Kidney tubule cell (primary cell): ENCODE data around the gene KLHL29.
"Not testable (repeated sequence)": the region's sequence is repeated elsewhere in the genome, so short reads cannot be mapped to it uniquely, and the experiment has no call there.

Experiments
- DNase-seq: peaks from one replicate; pipeline ENCODE4 v3.0.0-alpha.2; 2018; ENCODE audit warnings: low spot score

Gene KLHL29

GRCh38 chr2:23721454-23721826 lies 336.5 kb downstream of the KLHL29 start:
- DNase-seq: no peak

DNA sequence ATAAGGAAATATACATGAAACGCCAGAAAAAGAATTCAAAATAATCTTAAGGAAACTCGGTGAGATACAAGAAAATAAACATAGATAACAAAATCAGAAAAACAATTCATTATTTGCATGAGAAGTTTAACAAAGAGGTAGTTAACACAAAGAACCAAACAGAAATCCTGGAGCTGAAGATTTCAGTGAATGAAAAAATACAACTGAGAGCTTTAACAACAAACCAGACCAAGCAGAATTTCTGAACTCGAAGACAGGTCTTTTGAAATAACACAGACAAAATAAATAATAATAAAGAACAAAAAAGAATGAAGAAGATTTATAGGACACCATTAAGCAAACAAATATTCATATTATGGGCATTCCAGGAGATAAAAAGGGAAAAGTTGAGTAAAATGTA lies 337.3 kb downstream of the KLHL29 start:
- no peak for DNase-seq

DNA sequence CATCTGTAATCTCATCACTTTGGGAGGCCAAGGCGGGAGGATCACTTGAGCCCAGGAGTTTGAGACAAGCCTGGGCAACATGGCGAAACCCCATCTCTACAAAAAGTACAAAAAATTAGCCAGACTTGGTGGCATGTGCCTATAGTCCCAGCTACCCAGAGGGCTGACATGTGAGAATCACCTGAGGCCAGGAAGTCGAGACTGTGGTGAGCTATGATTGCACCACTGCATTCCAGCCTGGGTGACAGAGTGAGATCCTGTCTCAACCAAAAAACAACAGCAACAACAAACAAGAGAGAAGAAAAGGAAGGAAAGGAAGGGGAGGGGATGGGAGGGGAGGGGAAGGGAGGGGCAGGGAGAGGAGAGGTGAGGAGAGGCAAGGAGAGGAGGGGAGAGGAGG lies 338.1 kb downstream of the KLHL29 start:
- DNase-seq: peak; percentile 18

DNA sequence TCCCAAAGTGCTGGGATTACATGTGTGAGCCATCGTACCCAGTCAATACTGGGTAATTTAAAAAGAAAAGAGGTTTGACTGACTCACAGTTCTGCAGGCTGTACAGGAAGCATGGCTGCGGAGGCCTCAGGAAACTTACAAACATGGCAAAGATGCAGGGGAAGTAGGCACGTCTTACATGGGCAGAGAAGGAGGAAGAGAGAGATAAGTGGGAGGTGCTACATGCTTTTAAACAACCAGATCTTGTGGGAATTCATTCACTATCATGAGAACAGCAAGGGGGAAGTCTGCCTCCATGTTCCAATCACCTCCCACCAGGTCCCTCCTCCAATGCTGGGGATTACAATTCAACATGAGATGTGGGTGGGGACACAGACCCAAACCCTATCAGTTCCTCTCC lies 349.4 kb downstream of the KLHL29 start:
- DNase-seq: no peak

GRCh38 chr2:23736783-23737182 lies 351.8 kb downstream of the KLHL29 start:
- not testable (repeated sequence) for DNase-seq

DNA sequence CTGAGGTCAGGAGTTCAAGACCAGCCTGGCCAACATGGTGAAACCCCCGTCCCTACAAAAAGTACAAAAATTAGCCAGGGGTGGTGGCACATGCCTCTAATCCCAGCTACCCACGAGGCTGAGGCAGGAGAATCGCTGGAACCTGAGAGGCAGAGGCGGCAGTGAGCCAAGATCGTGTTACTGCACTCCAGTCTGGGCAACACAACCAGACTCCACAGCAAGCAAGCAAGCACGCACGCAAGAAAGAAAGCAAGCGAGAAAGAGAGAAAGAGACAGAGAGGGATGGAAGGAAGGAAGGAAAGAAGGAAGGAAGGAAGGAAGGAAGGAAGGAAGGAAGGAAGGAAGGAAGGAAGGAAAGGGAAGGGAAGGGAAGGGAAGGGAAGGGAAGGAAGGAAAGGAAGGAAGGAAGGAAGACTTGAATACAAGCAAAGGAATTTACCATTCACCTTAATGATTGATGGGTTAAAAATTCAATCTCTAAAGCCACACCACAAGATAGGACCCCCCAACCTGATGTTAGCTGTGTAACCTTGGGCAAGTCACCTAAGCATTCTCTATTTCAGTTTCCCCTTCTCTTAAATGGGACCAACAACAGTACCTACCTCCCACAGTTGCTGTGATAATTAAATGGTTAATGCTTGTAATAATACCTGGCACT lies 360.2 kb downstream of the KLHL29 start:
- DNase-seq: no peak

DNA sequence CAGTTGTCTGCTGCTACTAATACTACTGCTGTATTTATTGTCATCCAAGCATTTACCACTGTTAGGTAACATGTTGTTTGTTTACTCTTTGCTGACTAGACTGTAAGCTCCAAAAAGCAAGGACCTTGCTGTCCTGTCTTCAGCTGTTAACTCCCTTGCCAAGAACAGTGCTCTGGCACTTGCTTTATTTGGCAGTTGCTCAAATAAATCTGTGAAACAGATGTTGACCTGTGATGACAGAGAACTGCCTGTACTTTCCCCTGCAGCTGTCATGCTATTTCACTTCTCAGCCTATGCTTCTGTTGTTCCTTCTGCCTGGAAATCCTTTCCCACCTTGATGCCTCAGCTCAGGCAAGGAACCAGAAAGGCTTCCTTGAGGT lies 360.7 kb downstream of the KLHL29 start:
- peak; percentile 3 for DNase-seq

DNA sequence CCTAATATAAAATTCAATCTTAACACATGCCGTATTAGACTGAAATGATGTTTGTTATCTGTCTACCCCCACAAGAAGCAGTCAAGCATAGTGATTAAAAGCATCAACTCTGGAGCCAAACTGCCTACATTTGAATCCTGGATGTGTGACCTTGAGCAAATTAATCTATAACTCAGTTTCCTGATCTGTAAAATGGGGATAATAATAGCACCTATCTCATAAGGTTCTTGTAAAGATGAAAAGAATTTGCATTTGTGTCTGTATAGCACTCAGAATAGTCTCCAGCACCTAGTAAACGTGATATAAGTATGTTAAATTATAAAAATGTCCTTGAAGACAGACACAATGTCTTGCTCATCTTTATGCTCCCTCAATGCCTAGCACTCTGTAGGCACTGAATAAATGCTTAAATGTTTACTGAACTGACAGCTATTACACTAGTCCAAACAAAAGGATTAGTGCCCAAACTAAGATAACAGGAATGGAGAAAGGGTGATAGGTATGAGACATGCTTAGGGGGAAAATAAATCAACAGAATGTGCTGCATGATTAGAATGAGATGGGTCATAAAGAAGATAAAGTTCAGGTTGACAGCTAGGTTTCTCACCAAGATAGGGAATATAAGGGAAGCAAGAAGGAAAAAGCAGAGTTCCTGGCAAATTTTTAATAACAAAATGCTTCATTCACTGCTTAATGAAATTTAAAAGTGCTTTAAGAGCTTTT lies 361.3 kb downstream of the KLHL29 start:
- DNase-seq: no peak

- DNase-seq: no peak
Measured at GRCh38 chr2:23751747-23752265, 366.8 kb downstream of the KLHL29 start.

DNA sequence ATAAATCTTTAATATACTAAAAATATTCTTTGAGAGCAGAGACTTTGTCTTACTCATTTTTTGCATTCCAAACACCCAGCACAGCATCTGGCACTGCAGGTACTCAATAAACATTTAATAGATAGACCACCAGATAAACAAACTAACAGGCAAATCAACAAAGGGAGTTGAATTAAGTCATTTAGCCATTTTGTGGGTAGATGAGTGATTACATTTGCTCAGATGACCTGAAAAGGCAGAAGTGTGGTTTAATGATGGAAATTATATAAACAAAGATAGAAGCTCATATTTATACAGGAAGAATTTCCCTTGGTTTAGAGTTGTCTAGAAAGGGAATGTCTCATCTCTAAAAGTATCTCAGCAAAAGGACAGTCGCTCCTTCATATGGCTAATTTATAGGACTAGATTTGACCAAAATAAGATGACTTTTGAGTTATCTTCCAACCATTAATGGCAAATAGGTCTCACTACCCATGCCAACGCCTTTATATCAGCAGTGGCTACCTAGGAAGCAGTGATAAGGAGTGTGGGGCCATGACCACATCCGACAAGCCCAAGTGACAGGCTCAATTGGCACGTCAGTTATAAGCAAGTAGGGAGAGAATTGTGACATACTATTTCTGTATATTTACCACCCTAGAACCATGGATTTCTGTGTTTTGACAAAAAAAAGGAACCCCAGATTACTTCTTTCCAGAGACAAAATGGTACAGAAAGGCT lies 368.5 kb downstream of the KLHL29 start:
- no peak for DNase-seq

GRCh38 chr2:23754970-23755369 lies 370.0 kb downstream of the KLHL29 start:
- no peak for DNase-seq

DNA sequence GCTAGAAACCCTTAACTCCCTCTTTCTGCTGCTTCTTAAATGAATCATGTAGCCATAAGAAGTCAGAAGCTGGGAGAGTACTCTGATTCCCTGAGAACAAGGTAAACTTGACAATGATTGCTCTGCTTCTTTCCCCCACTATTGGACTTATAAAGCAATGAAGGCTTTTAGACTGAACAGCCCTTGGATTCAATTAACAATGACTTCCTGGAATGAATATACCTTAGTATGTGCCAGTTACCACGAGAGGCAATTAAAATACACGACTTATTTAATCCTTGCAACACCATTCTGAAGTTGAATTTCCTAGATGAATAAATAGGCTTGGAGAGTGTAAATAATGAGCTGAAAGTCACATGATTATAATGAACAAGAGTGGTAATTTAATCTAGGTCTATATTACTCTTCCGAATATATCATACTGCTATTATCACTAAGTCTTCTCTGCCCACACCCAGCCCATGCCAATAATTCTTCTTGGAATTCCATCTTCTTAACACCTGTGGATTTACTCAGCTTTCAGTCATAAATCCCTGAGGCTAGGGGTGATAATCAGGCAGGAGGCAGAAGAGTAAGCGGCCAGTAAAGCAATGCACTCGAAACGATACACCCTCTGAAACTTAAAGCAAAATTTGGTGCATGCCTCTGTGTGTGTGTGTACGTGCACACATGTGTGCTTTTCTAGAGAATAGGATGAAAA lies 371.8 kb downstream of the KLHL29 start:
- no peak for DNase-seq

- peak; percentile 78 for DNase-seq
Measured at GRCh38 chr2:23757686-23758433, 372.9 kb downstream of the KLHL29 start.
